Type B pancreatic cell (in vitro differentiated cells): ENCODE measurements around the gene CSGALNACT2. TPM values are rescaled to one million over a fixed set of nuclear protein-coding genes. Genes with fewer than 3 reads are reported as not detected.

Source experiments
- DNase-seq: peaks from one replicate; pipeline ENCODE4 v3.0.0; 2021; ENCODE audit warnings: mixed read lengths; ENCODE audit not compliant: unreplicated experiment; ENCODE audit errors: extremely low spot score
- H3K27ac Mint-ChIP-seq: 2 replicates; pipeline ENCODE4 v1.8.0; 2021; ENCODE audit warnings: mild to moderate bottlenecking, mixed read lengths
- H3K27me3 Mint-ChIP-seq: 2 replicates; pipeline ENCODE4 v1.8.0; 2021; ENCODE audit warnings: mixed read lengths
- H3K36me3 Mint-ChIP-seq: 2 replicates; pipeline ENCODE4 v1.8.0; 2021; ENCODE audit warnings: mixed read lengths
- H3K4me1 Mint-ChIP-seq: one replicate; pipeline ENCODE4 v1.8.0; 2021; ENCODE audit warnings: mixed read lengths; ENCODE audit not compliant: unreplicated experiment
- H3K4me3 Mint-ChIP-seq: 2 replicates; pipeline ENCODE4 v1.8.0; 2021; ENCODE audit warnings: mild to moderate bottlenecking, mixed read lengths
- H3K9me3 Mint-ChIP-seq: 2 replicates; pipeline ENCODE4 v1.8.0; 2021; ENCODE audit warnings: mixed read lengths
- CTCF ChIP-seq: fragments of 200-600 bp; sonication (generic); conservative IDR thresholded peaks from 2 replicates; pipeline ENCODE4 v1.5.0; 2021; ENCODE audit warnings: antibody characterized with exemption, mild to moderate bottlenecking
- total RNA-seq: library from RNA; stranded (reverse); gene quantifications from 2 replicates; pipeline ENCODE4 v1.2.1, GENCODE V29; 2021; ENCODE audit warnings: low replicate concordance

The CSGALNACT2 gene
- total RNA-seq, 1 donor from 2014 or later, result 11.6 TPM

- peaks cover 24% of the 10 kb centered on the region for H3K27me3 Mint-ChIP-seq
- no peak for DNase-seq
- no peak overlapping the region for H3K4me3 Mint-ChIP-seq
- no peaks in the 10 kb centered on the region for H3K36me3 Mint-ChIP-seq
- no peak overlapping the region for H3K27ac Mint-ChIP-seq
- no peaks in the 10 kb centered on the region for H3K4me1 Mint-ChIP-seq
- no peaks in the 10 kb centered on the region for H3K9me3 Mint-ChIP-seq
- no peak for TF ChIP-seq CTCF
These were observed 82.6 kb downstream of the CSGALNACT2 start for GRCh38 chr10:43220657-43221418.

- peak; percentile 23 for TF ChIP-seq CTCF
- DNase-seq, result peak; percentile 65
- no peaks in the 10 kb centered on the region for H3K4me1 Mint-ChIP-seq
- H3K9me3 Mint-ChIP-seq, result no peaks in the 10 kb centered on the region
- peaks cover 29% of the 10 kb centered on the region for H3K27me3 Mint-ChIP-seq
- no peak overlapping the region for H3K4me3 Mint-ChIP-seq
- H3K36me3 Mint-ChIP-seq, result no peaks in the 10 kb centered on the region
- H3K27ac Mint-ChIP-seq, result no peak overlapping the region
These were observed 83.4 kb downstream of the CSGALNACT2 start for GRCh38 chr10:43221419-43222209.

- Mint-ChIP-seq H3K4me3 (no peak overlapping the region), H3K4me1 (no peaks in the 10 kb centered on the region), H3K27me3 (peaks cover 33% of the 10 kb centered on the region), H3K27ac (no peak overlapping the region), H3K9me3 (no peaks in the 10 kb centered on the region), H3K36me3 (no peaks in the 10 kb centered on the region)
- TF ChIP-seq CTCF, result no peak
- no peak for DNase-seq
These were observed 84.0 kb downstream of the CSGALNACT2 start for GRCh38 chr10:43222210-43222720.

- Mint-ChIP-seq H3K4me1 (no peaks in the 10 kb centered on the region), H3K36me3 (no peaks in the 10 kb centered on the region), H3K9me3 (no peaks in the 10 kb centered on the region), H3K27ac (no peak overlapping the region), H3K27me3 (peaks cover 38% of the 10 kb centered on the region), H3K4me3 (no peak overlapping the region)
- no peak for DNase-seq
- no peak for TF ChIP-seq CTCF
These were observed 84.8 kb downstream of the CSGALNACT2 start for GRCh38 chr10:43223056-43223455.

- DNase-seq, result no peak
- no peak overlapping the region for H3K4me3 Mint-ChIP-seq
- no peak for TF ChIP-seq CTCF
- no peak overlapping the region for H3K27ac Mint-ChIP-seq
- H3K4me1 Mint-ChIP-seq, result no peaks in the 10 kb centered on the region
- peaks cover 50% of the 10 kb centered on the region for H3K27me3 Mint-ChIP-seq
- no peaks in the 10 kb centered on the region for H3K9me3 Mint-ChIP-seq
- H3K36me3 Mint-ChIP-seq, result no peaks in the 10 kb centered on the region
These were observed 86.1 kb downstream of the CSGALNACT2 start for GRCh38 chr10:43224321-43224720.
